ENCODE data around the gene PIK3C3.

The PIK3C3 gene

DNA sequence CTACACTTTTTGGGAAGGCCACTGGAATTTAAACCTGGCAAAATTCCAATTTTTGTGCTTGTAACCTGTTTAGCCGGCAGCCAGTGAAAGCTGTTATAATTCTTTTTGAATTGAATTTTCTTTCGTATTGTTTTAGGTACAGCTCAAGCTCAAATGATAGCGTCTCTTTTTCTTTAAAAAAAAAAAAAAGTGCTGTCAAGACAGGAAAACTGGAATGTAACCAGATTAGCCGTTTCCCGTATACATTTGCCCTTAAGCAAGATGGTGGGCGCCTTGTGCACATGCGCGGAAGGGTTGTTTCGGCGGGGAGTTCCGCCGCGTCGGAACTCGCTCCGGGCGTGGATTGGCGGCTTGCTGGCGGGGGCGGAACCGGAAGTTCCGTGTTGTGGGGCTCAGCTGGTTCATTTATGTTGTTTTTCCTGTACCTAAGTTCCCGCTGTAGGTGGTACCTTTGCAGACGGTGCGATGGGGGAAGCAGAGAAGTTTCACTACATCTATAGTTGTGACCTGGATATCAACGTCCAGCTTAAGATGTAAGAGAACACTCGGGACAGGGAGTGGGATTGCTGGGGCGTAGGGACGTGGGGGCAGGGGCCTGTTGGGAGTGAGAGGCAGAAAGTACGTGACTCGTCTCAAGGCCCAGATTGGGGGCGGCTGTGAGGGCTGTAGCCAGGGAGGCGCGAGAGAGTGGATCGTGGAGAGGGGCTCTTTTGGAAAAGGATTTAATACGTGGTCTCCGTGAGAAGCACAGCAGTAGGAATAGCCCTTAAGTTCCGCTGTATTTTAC lies at the start of gene PIK3C3:
Gene PIK3C3 (plus strand): TSS at position 408 of the 787 bp plus-strand sequence. CDS start 58 bp downstream, at position 466.
- peak; percentile 92 for DNase-seq (ENCODE audit: low spot score)

DNA sequence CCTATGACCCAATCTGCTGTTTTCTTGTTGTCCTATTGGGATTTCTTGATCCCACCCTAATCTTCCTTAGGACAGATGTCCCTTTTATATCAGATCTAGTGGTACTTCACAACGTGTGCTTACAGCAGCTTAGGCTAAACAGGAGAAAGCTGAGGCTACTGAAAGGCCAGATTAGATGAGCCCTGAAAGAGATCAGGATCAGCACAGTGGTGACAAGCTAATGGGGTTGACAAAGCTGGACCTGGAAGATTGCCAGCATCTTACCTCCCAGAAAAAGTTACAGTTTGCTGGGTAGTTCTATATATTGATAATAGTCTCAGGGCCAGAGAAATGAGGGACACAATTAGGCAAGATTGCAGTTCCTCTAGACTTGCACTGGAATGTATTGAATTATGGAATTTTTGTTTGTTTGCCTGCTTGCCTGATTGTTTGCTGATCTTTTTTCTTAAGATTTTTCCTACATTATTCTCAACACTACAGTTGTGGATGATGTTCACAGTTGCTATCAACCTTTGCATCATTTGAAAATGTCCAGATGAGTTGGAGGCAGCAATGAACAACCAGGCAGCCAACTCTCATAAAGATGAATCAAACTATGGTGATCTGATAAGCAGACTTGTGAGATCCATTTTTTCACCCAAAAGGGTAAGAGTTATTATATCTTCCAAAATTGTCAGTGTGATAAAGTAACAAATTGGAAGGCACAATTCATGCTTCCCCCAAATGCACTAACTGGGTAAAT lies 49.1 kb upstream of the PIK3C3 start:
- no peak for DNase-seq (ENCODE audit: low spot score)

DNA sequence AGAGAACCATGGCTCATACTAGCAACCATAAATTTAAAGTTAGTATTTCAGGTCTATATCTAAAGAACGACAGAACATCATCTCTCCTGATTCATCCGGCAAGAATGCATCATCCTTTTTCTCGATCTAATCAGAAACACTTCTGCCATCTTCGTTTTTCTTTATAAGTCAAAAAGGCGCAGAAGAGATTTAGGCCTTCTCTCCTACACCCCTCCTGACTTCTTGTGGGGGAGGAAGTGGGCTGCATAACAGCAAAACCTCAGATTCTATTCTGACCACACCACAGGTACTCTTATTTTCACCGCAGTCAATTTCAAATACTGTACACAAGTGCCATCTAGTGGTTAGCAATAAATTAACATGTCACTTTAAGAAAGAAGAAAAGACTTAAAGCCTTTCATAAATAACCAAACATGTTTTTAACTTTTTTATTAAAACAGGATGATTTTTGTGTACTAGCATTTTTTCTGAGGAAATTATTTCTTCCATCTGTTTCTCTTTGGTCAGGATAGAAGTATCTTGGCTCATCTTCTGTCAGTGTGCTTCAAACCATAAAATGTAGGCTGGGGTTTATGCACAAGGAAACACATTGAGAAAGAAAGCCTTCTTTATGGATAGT lies 48.4 kb upstream of the PIK3C3 start:
- peak; percentile 45 for DNase-seq (ENCODE audit: low spot score)

DNA sequence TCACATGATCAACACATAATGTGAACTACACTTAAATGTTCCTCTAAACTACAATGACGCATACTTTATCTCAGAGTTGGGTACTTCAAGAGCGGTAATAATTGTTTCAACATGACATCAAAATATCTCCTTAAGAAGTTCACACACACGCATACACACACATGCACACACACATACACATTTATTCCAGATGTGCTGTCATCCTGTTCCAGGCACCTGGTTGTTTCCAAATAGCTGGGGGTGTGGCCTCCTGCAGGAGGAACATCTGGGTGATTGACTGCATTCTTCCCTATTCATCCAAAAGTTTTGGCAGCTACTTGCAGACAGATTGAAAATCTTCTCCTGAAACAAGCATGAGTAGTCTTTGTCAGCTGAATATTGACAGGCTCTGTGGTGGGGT lies 37.9 kb upstream of the PIK3C3 start:
- DNase-seq (ENCODE audit: low spot score), result no peak

DNA sequence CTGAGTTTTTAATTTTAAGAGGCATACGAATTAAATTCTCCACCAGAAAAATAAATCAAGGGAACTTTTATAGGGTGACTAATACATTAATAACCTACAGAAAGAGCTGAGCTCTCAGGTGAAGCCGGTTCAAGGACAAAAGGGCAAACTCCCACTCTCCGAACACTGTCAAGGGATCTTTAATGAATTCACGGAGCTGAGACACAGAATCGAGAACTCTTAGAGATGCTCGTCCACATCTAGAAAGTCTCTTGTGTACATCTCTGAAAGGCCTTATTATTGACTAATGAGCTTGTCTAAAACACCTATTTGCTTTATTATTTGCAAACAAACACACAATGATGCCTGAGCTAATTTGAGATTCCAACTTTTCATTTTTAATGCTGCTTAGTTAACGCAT lies 33.3 kb upstream of the PIK3C3 start:
- no peak for DNase-seq (ENCODE audit: low spot score)

DNA sequence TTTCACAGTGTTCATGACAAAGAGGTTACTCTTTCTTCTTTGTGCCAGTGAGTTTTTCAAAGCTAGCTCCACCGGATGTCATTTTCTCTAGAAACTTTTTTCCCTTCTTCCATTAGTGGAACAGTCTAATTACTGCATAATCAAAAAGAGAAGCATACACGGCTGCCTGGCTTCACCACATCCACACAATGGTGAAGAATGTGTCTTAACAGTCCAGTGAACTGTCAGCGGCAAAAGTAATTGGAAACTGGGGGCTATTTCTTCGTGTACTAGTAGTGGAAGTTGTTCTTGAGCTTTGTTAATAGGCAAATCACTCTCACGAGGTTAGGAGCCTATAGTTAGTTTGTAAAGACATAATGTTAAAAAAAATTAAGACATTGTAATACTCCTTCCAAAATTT lies 32.9 kb upstream of the PIK3C3 start:
- DNase-seq (ENCODE audit: low spot score), result no peak

DNA sequence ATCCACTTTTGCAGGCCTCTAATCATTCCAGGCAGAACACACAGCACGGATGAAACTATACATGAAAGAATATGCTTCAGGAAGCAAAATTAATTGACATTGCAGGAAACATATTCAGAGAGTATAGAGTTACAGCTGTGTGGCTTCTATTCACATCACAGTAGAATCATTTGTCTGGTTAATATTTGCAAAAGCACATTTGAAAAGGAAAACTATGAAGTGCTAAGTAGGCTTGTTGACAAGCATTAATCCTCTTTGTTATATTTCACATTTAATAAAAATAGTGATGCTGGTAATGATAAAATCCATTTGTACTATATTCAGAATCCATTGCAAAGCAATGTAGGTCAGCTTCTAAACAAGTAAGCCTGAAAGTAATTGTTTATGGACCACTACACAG lies 32.2 kb upstream of the PIK3C3 start:
- DNase-seq (ENCODE audit: low spot score), result no peak

DNA sequence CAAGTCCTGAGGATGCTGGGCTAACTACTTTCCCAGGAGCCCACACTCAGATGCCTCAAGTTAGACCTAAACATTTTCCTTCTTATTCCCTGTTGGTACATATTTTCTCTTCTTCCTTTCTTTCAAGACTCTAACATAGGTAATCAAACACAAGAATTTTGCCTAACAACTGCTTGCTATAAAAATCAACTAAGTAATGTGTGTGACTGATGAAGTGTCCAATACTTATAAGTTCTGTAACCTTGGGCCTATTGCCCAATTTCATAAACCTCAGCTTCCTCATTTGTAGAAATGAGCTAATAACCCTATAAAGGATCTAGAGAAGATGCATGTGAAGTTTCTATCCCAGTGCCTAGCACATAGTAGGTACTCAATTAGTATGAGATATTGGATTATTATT lies 31.6 kb upstream of the PIK3C3 start:
- no peak for DNase-seq (ENCODE audit: low spot score)

DNA sequence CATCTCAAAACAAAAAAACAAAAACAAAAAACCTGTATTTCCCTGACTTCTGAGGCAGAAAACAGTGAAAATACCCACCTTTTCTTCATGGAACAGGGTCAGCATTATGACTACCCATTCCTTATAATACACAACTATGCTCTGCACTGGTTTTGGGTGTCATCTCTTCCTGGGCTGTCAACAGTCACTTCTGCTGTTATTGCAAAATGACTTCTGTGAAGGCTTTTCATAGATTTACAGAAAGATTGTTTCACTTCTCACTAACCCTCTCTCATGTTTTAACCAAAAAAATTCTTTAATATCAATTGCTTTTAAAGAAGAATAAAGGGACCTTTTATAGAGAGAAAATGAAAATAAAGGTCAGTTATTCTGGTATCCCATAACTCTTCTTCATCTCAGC lies 26.5 kb upstream of the PIK3C3 start:
- DNase-seq (ENCODE audit: low spot score), result no peak

DNA sequence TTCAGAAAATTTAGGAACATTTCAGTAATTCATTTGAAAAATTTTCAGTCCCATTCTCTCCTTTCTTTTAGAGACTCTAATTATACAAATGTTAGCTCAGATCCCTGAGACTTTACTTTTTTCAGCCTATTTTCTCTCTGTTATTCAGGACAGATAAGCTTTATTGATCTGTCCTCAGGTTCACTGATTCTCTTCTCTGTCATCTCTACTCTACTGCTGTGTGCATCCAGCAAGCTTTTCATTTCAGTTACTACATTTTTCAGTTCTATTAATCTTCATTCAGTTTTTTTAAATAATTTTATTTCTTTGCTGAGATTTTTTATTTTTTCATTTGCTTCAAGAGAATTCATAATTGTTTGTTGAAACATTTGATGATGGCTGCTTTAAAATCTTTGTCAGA lies 22.1 kb upstream of the PIK3C3 start:
- no peak for DNase-seq (ENCODE audit: low spot score)

DNA sequence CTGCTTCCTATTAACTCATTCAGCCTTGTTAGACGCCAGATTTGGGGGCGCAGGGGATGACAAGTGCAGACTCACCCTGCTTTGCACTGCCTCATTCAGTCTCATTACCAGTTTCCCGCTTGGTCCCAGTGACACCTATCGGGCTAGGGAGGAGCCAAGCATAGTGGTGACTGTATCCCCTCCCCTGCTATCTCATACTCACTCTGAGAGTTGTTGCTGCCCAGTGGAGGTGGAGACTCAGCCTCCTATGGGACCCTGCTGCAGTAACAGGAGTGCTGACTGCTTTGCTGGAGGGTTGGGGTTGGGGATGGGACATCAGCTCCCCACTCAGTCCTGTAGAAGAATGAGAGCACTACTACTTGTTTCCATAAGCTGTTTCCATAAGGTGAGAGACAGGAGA lies 21.3 kb upstream of the PIK3C3 start:
- DNase-seq (ENCODE audit: low spot score), result no peak

DNA sequence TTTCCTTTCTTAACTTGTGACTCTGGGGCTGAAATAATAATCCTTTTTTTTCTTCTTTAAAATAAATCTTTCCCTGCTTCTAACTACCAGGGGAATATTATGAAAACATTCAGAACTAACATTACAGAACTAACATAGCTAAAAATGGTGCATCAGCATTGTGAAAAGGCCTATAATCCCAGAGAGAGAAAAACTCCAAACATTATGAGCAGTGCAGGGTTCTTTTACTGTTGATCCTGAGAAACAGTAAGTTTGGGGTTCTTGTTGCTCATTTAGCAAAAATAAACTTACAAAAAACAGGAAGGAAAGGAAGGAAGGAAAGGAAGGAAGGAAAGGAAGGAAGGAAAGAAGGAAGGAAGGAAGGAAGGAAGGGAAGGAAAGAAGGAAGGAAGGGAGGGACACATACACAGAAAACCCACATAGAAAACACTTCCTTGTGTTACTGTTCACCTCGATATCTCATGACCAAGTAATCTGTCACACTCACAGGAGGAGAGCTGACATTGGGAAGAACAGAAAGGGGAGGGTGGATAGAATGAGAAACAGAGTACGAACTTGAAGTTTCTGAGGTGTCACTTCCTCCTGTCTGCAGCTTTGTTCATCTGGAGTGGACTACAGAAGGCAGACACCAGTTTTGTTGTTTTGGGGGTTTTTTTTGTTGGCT lies 18.4 kb upstream of the PIK3C3 start:
- DNase-seq (ENCODE audit: low spot score), result no peak

DNA sequence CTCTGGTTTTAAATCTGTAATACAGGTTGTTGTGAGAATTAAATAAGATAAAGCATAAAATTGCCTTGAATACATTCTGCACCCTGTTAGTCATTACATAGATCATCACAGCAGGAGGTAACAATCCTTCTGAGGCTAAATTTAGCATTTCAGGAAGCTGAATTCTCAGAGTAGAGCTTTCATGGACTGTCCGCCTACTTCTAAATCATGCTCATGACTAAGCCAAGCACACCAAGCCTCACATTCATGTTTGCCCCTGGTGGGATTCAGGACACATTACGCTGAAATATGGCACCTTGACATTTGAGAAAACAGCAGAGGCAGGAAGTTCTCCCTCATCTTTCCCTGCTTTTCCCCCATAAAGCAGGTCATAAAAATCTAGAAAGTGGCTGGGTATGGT lies 16.6 kb upstream of the PIK3C3 start:
- DNase-seq (ENCODE audit: low spot score), result peak; percentile 32

DNA sequence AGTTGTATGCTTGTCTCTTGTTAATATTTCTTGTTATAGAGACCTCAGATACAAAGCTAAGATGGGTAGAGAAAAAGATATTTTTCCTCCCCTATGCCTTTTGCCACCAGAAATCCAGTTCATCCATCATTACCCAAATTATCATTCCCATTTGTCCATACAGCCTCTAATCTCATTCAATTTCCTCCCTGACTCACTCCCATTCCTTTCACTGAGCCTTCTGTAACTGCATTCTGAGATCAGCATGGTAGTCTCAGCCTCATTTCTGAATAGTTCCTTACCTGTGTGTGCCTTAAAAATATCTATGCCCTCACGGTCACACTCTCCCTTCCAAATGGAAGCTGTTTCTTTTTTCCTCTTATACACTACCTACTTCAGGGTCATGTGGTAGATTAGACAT lies 15.7 kb upstream of the PIK3C3 start:
- DNase-seq (ENCODE audit: low spot score), result no peak

DNA sequence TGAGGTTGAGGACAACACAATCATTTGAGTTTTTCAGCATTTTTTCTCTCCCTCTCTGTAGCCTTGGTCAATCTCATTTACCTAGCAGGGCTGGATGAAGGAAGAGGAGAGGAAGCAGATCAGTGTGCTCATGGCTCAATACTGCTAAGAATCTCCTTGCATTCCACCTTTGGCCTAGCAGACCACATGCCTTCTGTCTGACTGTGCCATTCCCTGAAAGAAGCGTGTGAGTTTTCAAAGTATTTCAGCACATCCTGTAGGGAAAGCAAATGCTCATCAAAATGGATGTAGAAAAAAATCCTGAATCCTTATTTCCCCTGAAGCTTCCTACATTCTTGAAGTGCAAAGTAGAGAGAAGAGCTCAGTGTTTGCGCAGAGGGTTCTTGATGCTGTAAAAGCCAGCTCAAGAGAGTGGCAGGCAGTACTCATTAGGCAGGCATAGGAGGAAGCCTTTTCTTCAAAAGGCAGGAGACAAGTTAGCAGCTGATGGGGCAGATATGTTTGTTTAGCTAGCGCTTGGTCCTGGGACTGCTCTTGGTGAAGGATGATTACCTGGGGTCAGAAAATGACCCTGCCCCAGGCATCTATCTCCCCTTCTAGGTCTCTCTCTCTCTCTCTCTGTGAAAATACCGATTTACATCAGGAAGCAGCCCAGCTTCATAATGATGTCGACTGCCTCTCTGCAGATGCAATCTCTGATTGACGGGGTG lies 14.4 kb upstream of the PIK3C3 start:
- no peak for DNase-seq (ENCODE audit: low spot score)

DNA sequence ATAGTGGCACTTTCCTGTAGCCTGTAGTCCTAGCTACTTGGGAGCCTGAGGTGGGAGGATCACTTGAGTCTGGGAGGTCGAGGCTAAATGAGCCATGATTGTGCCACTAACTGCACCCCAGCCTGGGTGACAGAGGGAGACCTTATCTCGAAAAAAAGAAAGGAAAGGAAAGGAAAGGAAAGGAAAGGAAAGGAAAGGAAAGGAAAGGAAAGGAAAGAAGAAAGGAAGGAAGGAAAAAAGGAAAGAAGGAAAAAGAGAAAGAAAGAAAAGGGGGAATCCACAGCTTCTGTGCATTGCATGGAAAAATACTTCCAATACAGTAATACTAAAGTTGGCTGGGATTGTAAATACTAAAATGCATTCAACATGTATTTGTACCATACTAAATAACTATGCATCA lies 12.8 kb upstream of the PIK3C3 start:
- no peak for DNase-seq (ENCODE audit: low spot score)

DNA sequence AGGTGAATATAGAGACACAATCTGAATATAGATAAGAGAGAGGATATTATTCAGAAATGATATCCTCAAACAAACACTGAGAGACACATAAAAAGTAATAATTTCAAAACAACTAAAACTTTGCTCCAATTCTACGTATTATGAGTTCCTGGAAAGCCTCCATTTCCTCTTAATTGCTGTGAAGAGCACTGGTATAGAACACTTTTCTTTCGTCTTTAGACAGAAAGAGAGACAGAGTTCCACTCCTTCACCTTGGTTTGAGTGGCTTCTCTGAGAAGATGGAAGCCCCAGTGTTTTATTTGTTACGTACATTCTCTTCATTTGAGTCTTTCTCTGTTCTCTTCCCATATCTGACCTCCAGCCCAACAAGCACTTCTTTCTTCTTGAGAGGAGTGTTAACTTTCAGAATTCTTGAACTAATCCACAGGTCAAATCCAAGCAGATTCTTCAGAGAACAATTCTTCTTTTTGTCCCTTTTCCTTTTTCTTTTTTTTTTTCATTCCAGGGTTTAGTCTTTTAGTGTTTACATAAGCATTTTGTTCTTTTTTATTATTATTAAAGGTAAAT lies 6.4 kb upstream of the PIK3C3 start:
- peak; percentile 73 for DNase-seq (ENCODE audit: low spot score)

DNA sequence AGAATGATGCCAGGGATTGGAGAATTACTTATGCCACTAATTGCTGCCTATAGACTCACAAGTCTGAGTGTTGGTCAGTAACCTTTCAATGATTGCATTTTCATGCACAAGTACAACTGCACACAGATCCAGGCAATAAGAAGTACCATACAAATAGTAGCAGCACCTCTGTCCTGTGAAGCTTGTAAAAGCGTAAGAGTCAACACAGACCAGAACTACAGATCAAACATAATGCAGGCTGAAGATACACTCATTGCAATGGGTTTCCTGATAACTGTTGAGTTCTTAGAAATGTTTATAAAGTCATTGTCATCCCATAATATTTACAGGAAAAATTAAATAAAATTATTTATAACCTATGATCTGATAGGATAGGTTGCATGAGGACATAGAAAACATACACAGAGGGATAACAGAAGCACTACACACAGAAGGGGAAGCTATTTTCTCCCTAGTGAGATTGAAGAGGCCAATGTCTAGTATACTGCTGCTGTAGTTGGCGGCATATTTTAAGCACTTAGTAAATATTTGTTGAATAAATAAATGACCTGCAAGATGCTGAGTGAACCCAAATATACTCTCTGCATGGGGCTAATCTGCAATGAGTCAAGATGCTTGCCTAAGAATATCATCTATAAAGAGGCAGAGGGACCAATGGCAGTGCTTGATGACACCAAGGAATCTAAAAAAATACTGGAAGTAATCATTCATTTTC lies 5.7 kb upstream of the PIK3C3 start:
- DNase-seq (ENCODE audit: low spot score), result no peak

DNA sequence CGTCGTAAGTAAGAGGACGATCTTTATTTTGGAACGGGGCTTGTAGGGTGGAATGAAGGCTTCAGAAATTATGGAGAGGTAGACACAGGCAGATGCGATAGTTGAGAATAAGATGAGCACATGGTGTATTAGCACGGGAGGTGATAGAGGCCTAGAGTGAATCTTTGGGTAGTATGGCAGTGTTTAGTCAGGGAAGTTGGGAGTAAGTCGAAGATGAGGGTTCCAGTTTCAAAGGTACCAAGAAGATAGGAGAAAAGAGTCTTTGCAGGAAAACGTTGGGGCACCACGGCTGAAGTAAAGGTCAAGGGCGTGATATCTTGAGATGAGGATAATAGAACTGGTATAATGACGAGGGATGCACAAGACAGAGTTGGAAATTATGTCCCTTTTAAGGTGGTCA lies 654 bp downstream of the PIK3C3 start:
- DNase-seq (ENCODE audit: low spot score), result no peak

DNA sequence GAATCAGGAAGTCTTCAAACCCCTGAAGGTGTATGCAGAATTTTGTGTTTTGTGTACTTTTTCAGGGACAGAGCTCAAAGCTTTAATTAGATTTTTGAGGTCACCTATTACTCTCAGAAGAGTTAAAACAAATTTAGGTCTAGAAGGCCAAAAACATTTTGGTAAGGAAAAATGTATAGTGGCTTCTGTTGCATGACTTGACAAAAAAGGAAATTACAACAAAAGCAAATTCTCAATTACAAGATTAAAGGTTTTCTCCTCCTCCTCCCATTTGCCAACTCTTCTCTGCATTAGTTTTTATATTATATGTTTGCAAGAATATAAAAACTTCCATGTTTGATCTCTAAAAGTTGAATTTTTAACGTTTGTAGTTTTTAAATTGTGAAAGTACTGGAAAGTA lies 4.0 kb downstream of the PIK3C3 start:
- DNase-seq (ENCODE audit: low spot score), result no peak

DNA sequence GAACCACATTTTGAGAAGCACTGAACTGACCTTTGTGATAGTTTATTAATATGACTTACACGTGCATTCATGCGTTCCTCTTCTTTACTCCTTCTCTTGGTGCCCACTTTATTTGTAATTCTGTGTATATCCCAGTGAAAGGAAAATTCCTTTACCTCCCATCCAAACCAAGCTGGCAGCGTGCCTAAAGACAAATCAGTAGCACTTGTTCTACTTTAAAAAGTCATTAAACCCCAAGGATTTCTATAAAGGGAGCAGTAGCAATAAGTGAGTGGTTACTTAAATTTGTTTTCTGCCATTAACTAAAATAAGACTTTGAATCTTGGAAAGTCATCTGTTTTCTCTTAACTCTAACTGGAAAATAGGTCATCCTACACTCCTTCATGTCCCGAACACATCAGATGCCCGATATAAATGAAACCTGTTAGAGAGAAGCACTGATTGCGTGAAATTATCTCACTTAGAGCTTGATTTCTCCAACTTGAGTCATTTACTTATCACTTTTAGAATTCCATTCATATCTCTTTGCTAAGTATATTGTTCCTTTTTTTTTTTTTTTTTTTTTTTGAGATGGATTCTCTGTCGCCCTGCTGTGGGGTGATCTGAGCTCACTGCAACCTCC lies 10.7 kb downstream of the PIK3C3 start:
- no peak for DNase-seq (ENCODE audit: low spot score)

All from COLO829 (cell line).